Measurements from ENCODE around the gene CMYA5. TPM values are rescaled to one million over a fixed set of nuclear protein-coding genes. Genes with fewer than 3 reads are reported as not detected.

The CMYA5 gene
- total RNA-seq, 5 donors from 2014 or later (not counting 1 experiment from before 2014, with no cell fraction given) = 0.13 to 0.41 (median 0.23) TPM

DNA sequence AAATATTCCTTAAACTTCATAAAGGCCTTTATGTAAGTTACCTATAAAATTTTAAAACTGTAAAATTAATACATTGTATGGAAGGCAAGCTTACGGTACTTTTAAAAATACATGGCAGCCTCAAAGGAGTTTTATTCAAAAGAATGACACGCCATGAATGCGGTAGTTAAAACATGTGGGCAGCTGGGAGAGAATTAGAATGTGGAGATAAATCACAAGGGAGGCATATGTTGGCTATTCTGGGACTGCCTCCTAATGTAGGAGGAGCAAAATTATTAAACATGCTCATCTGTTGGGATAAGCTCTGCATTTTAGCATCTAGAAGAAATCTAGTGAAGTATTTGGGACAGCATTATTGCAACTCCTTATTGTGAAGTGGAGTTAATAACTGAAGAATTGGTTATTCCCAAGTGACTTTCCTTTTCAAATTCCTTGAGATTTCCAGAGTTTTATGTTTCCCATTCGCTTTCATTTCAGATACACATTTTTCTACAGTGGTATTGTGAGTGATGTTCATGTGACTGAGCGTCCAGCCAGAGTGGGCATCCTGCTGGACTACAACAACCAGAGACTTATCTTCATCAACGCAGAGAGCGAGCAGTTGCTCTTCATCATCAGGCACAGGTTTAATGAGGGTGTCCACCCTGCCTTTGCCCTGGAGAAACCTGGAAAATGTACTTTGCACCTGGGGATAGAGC lies 109.4 kb downstream of the CMYA5 start:
- WGBS (ENCODE audit: insufficient coverage) = 89% methylated on average over 4 of the region's 7 CpGs
- DNase-seq (no peak), ATAC-seq (replicated peaks in 1 of 4) (no peak)
- Mint-ChIP-seq H3K4me1 (peaks cover 6 to 20% (median 18%) of the 10 kb centered on the region in 3 donors), H3K27ac (no peak overlapping the region), H3K27me3 (no peaks in the 10 kb centered on the region), H3K4me3 (no peak overlapping the region), H3K36me3 (no peaks in the 10 kb centered on the region), H3K9me3 (no peaks in the 10 kb centered on the region)
- Histone ChIP-seq H3K36me3 (ENCODE audit: control insufficient read depth in 2 of 2, extremely low read depth in 1 of 2, insufficient read depth in 1 of 2, low read length in 1 of 2) (no peaks in the 10 kb centered on the region), H3K4me3 (ENCODE audit: control insufficient read depth in 1 of 2, extremely low read depth in 1 of 2, low read length in 1 of 2) (no peak overlapping the region), H3K27me3 (replicated peaks in 1 of 2; ENCODE audit: control insufficient read depth in 2 of 2, extremely low read depth in 1 of 2, insufficient read depth in 2 of 2, low read length in 1 of 2) (no peaks in the 10 kb centered on the region), H3K4me1 (ENCODE audit: control insufficient read depth in 1 of 2, extremely low read depth in 1 of 2, insufficient read depth in 2 of 2, low read length in 2 of 2) (peaks cover 3 to 8% of the 10 kb centered on the region in 2 experiments), H3K27ac (ENCODE audit: low read length) (no peak overlapping the region), H3K9me3 (no peaks in the 10 kb centered on the region)
- POLR2A ChIA-PET = no interaction called here
- CTCF ChIA-PET = no interaction called here

DNA sequence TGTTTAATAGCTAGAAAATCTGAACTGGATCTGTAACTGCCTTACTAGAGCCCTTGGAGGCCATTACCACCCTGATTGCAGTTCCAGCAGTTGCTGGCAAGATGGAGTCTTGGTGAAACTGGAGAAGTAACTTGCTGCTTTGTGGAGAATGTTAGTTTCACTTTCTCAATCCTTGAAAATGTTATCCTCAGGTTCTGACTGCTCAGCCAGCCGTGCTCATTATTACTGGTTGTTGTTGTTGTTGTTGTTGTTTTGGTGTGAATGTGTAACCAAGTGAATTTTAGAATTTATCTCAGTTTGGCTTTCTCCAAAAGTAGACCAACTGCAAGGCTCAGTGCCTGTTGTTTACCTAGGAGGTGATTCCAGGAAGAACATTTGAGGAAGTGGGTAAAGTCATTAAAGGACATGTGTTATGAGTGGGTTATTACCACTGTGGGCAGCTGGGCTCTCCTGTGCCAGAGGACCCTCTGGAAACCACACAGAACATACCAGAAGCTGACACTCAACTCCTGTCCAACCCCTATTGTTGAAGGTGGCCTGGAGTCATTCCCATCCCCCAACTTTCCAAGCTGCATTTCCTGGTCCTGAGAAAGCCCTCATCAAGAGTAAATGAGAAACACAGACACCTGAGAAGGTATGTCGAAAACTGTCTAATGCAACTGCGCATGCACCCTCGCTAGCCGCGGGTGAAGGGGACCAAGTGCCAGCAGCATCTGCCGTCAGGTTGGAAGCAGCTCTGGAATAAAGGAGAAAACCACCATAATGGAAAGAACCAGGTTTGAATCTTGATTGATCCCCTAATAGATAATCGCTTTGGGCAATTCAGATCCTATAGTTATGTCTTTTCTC lies 111.6 kb downstream of the CMYA5 start:
- ChIA-PET CTCF (interaction anchor here in 1 of 2 donors (0.6 kb wide), 1 partner anchor 19 kb away, joined by 3 read pairs; no protein-coding TSS in a partner anchor), POLR2A (no interaction called here)
- Mint-ChIP-seq H3K4me1 (peaks cover 6 to 20% (median 18%) of the 10 kb centered on the region in 3 donors), H3K9me3 (no peaks in the 10 kb centered on the region), H3K27me3 (no peaks in the 10 kb centered on the region), H3K27ac (no peak overlapping the region), H3K4me3 (no peak overlapping the region), H3K36me3 (no peaks in the 10 kb centered on the region)
- Histone ChIP-seq H3K9me3 (no peaks in the 10 kb centered on the region), H3K4me1 (ENCODE audit: control insufficient read depth in 1 of 2, extremely low read depth in 1 of 2, insufficient read depth in 2 of 2, low read length in 2 of 2) (peaks cover 3 to 8% of the 10 kb centered on the region in 2 experiments), H3K4me3 (ENCODE audit: control insufficient read depth in 1 of 2, extremely low read depth in 1 of 2, low read length in 1 of 2) (no peak overlapping the region), H3K27ac (ENCODE audit: low read length) (no peak overlapping the region), H3K27me3 (replicated peaks in 1 of 2; ENCODE audit: control insufficient read depth in 2 of 2, extremely low read depth in 1 of 2, insufficient read depth in 2 of 2, low read length in 1 of 2) (no peaks in the 10 kb centered on the region), H3K36me3 (ENCODE audit: control insufficient read depth in 2 of 2, extremely low read depth in 1 of 2, insufficient read depth in 1 of 2, low read length in 1 of 2) (no peaks in the 10 kb centered on the region)
- ATAC-seq (replicated peaks in 1 of 4) = no peak
- WGBS (ENCODE audit: insufficient coverage) = 80% methylated on average over 5 of the region's 8 CpGs
- no peak for DNase-seq

DNA sequence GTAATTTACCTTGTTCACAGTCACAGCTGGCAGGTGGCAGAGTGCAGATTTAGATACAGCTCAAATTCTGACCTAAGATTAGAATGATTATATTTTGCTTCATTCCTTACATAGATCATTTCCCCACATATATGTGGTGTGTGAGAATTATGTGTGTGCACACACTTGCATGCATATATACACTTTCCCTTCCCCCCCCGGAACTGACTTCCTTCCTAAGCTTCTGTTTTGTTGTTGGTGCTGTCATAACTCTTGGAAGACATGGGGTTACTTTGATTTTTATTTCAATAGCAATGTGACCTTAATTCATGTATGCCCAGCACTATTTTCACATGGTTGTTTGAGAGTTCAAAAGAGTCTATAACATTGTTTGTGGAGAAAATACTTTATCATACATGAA lies 112.8 kb downstream of the CMYA5 start:
- Mint-ChIP-seq H3K27me3 (no peaks in the 10 kb centered on the region), H3K4me3 (no peak overlapping the region), H3K36me3 (no peaks in the 10 kb centered on the region), H3K27ac (no peak overlapping the region), H3K4me1 (peaks cover 6 to 20% (median 18%) of the 10 kb centered on the region in 3 donors), H3K9me3 (no peaks in the 10 kb centered on the region)
- H3K27me3 ChIP-seq (replicated peaks in 1 of 2; ENCODE audit: control insufficient read depth in 2 of 2, extremely low read depth in 1 of 2, insufficient read depth in 2 of 2, low read length in 1 of 2) = no peaks in the 10 kb centered on the region
- no peak overlapping the region for H3K4me3 ChIP-seq (ENCODE audit: control insufficient read depth in 1 of 2, extremely low read depth in 1 of 2, low read length in 1 of 2)
- H3K27ac ChIP-seq (ENCODE audit: low read length) = no peak overlapping the region
- ATAC-seq (replicated peaks in 1 of 4) (no peak), DNase-seq (peak in 1 of 35 experiments; percentile 3)
- peaks cover 3 to 8% of the 10 kb centered on the region in 2 experiments for H3K4me1 ChIP-seq (ENCODE audit: control insufficient read depth in 1 of 2, extremely low read depth in 1 of 2, insufficient read depth in 2 of 2, low read length in 2 of 2)
- ChIA-PET POLR2A (no interaction called here), CTCF (no interaction called here)
- no peaks in the 10 kb centered on the region for H3K9me3 ChIP-seq
- no CpG with 5 or more reads among the region's 1 CpG for WGBS (ENCODE audit: insufficient coverage)
- H3K36me3 ChIP-seq (ENCODE audit: control insufficient read depth in 2 of 2, extremely low read depth in 1 of 2, insufficient read depth in 1 of 2, low read length in 1 of 2) = no peaks in the 10 kb centered on the region

DNA sequence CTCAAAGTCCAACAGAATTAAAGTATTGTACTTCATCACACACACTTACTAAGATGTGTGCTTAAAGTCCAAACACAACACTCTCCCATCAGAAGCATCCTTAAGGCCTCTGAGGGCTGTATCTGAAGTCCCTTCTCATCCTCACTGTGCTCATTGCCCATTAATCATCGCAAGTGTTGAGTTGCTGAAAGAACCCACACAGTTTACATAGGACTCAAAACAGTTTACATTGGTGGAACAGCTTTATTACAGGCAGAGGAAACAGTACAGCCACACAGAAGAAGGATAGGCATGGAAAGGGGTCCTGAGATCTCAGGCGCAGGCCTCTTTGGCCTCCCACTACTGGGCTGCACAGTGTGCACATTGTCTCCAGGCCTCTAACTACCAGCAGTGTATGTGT lies 113.4 kb downstream of the CMYA5 start:
- Mint-ChIP-seq H3K27ac (no peak overlapping the region), H3K36me3 (no peaks in the 10 kb centered on the region), H3K27me3 (no peaks in the 10 kb centered on the region), H3K9me3 (no peaks in the 10 kb centered on the region), H3K4me1 (peaks cover 6 to 20% (median 18%) of the 10 kb centered on the region in 3 donors), H3K4me3 (no peak overlapping the region)
- Histone ChIP-seq H3K27ac (ENCODE audit: low read length) (no peak overlapping the region), H3K4me1 (ENCODE audit: control insufficient read depth in 1 of 2, extremely low read depth in 1 of 2, insufficient read depth in 2 of 2, low read length in 2 of 2) (peaks cover 3 to 8% of the 10 kb centered on the region in 2 experiments), H3K27me3 (replicated peaks in 1 of 2; ENCODE audit: control insufficient read depth in 2 of 2, extremely low read depth in 1 of 2, insufficient read depth in 2 of 2, low read length in 1 of 2) (no peaks in the 10 kb centered on the region), H3K4me3 (ENCODE audit: control insufficient read depth in 1 of 2, extremely low read depth in 1 of 2, low read length in 1 of 2) (no peak overlapping the region), H3K36me3 (ENCODE audit: control insufficient read depth in 2 of 2, extremely low read depth in 1 of 2, insufficient read depth in 1 of 2, low read length in 1 of 2) (no peaks in the 10 kb centered on the region), H3K9me3 (no peaks in the 10 kb centered on the region)
- no peak for ATAC-seq (replicated peaks in 1 of 4)
- WGBS (ENCODE audit: insufficient coverage) = no CpG with 5 or more reads among the region's 2 CpGs
- CTCF ChIA-PET = no interaction called here
- POLR2A ChIA-PET = no interaction called here
- no peak for DNase-seq

DNA sequence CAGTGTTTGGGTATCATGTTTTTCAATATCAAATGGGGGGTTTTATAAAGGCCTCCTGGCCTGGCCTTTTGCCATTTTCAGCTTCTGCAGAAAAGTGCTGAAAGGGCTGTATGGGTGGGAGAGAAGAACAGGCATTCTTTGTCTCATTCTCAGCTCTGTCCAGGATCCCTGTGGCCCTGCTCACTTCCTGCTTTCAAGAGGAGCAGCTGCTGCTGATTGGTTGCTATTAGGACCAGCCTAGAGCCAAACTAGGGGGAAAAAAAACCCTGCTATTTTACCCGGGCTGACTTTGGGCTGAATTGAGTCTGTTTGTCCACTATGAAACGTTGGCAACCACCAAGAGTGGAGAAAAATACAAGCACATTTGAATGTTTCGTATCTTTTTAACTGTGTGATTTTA lies 117.1 kb downstream of the CMYA5 start:
- ATAC-seq (replicated peaks in 1 of 4) (no peak), DNase-seq (no peak)
- no peaks in the 10 kb centered on the region for H3K36me3 Mint-ChIP-seq
- Histone ChIP-seq H3K9me3 (no peaks in the 10 kb centered on the region), H3K4me1 (ENCODE audit: control insufficient read depth in 1 of 2, extremely low read depth in 1 of 2, insufficient read depth in 2 of 2, low read length in 2 of 2) (peaks cover 0 to 11% of the 10 kb centered on the region in 2 experiments), H3K4me3 (ENCODE audit: control insufficient read depth in 1 of 2, extremely low read depth in 1 of 2, low read length in 1 of 2) (no peak overlapping the region), H3K27me3 (replicated peaks in 1 of 2; ENCODE audit: control insufficient read depth in 2 of 2, extremely low read depth in 1 of 2, insufficient read depth in 2 of 2, low read length in 1 of 2) (no peaks in the 10 kb centered on the region), H3K27ac (ENCODE audit: low read length) (no peak overlapping the region), H3K36me3 (ENCODE audit: control insufficient read depth in 2 of 2, extremely low read depth in 1 of 2, insufficient read depth in 1 of 2, low read length in 1 of 2) (no peaks in the 10 kb centered on the region)
- POLR2A ChIA-PET = interaction anchor here in 1 of 2 donors (0.7 kb wide), 1 partner anchor 50 kb away, joined by 3 read pairs; no protein-coding TSS in a partner anchor
- WGBS (ENCODE audit: insufficient coverage) = 70% methylated on average over 2 of the region's 3 CpGs
- no peaks in the 10 kb centered on the region for H3K9me3 Mint-ChIP-seq
- no peak overlapping the region for H3K27ac Mint-ChIP-seq
- no peak overlapping the region for H3K4me3 Mint-ChIP-seq
- CTCF ChIA-PET = interaction anchor here in 1 of 2 donors (0.6 kb wide), 1 partner anchor 343 kb away, joined by 3 read pairs; no protein-coding TSS in a partner anchor
- H3K27me3 Mint-ChIP-seq = no peaks in the 10 kb centered on the region
- H3K4me1 Mint-ChIP-seq = peaks cover 4 to 13% (median 11%) of the 10 kb centered on the region in 3 donors

DNA sequence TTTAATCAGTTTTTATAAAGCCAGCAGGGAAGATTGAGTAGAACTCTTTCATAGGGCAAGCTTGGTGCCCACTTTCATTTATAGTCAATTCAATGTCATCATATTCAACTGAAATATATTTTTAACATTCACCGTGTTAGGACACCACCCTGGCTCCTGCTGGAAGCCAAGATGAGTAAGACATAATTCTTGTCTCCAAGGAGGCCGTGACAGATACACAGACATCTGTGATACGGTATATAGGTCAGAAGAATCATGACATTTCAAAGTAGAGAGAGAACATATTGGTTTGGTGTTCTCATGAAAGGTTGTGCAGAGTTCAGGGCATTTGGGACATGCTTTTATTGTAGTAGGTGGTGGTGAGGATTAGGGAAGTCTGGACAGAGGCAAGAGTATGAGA lies 120.1 kb downstream of the CMYA5 start:
- DNase-seq (no peak), ATAC-seq (replicated peaks in 1 of 4) (no peak)
- POLR2A ChIA-PET = no interaction called here
- H3K4me1 ChIP-seq (ENCODE audit: control insufficient read depth in 1 of 2, extremely low read depth in 1 of 2, insufficient read depth in 2 of 2, low read length in 2 of 2) = peaks cover 0 to 2% of the 10 kb centered on the region in 2 experiments
- no peak overlapping the region for H3K27ac ChIP-seq (ENCODE audit: low read length)
- Mint-ChIP-seq H3K27ac (no peak overlapping the region), H3K36me3 (no peaks in the 10 kb centered on the region), H3K9me3 (no peaks in the 10 kb centered on the region), H3K4me1 (no peaks in the 10 kb centered on the region), H3K4me3 (no peak overlapping the region), H3K27me3 (peaks cover 2% of the 10 kb centered on the region in 2 donors)
- WGBS (ENCODE audit: insufficient coverage) = 79% methylated on average over 3 of the region's 3 CpGs
- CTCF ChIA-PET = no interaction called here
- H3K36me3 ChIP-seq (ENCODE audit: control insufficient read depth in 2 of 2, extremely low read depth in 1 of 2, insufficient read depth in 1 of 2, low read length in 1 of 2) = no peaks in the 10 kb centered on the region
- no peaks in the 10 kb centered on the region for H3K27me3 ChIP-seq (replicated peaks in 1 of 2; ENCODE audit: control insufficient read depth in 2 of 2, extremely low read depth in 1 of 2, insufficient read depth in 2 of 2, low read length in 1 of 2)
- H3K4me3 ChIP-seq (ENCODE audit: control insufficient read depth in 1 of 2, extremely low read depth in 1 of 2, low read length in 1 of 2) = no peak overlapping the region
- H3K9me3 ChIP-seq = no peaks in the 10 kb centered on the region

Measured in T-cell (primary cell).